Measurements from ENCODE around the gene EEF1G.
A peak's percentile ranks its signal among the peaks of the same experiment; 100 is the strongest.

Gene EEF1G

DNA sequence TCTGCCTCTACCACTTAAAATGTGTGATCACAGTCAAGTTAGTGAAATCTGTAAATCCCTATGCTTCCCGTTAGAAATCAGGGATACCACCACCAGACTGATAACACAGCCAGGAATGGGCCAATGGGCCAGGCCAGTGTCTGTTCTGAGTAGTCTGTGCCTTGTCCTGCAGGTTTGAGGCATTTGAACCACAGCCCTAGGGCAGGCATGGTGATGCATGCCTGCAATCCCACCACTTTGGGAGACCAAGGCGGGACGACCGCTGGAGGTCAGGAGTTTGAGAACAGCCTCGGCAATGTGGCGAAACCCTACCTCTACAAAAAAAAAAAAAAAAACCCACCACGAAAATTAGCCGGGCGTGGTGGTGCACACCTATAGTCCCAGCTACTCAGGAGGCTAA, 15.0 kb downstream of the EEF1G start (continued):
- TF ChIP-seq ZNF157 (tag by site-specific recombination; IDR thresholded peaks at IDR 0.05) (no peak), ZNF175 (tag by site-specific recombination; IDR thresholded peaks at IDR 0.05) (no peak)

DNA sequence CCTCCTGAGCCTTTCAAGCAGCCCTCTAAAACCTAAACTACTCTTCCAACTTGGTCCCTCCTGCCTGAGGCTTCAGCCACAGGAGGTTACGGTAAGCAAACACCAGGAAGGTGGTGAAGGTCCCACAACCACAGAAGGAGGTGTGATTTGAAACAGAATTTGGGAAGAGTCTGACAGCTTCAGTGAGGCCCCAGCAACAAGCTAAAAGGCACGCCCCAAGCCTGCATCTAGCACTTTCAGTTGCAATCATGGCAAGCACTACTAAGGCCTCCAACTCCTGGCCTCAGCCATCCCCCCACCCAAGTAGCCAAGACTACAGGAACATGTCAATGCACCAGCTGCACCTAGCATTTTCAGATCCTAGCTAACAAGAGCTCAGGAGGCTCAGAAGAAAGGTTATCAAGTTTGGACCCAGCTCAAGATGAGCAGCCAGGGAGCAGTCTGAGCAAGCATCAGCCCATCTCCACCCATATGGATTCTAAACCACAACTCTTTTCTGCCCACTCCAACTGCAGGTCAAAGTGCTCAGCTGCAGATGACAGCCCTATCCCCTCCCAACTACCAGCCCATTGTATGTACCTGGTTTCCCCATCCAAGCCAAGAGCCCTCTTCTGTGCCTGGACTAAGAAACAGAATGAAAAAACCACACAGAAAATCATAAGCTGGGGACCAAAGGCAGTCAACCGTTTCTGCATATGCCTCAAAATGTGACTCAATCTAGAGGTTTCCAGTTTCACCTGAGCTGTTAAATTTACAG, 16.6 kb downstream of the EEF1G start:
- H3K4me3 ChIP-seq (ENCODE audit: low read depth, low read length), result no peak overlapping the region
- peaks cover 9 to 54% of the 10 kb centered on the region in 2 experiments; a peak in 2 of 3 replicates for H3K36me3 ChIP-seq (ENCODE audit: control insufficient read depth in 2 of 2, insufficient read depth in 1 of 2, low read length in 2 of 2)
- peak overlapping the region; percentile 53; the same call in 1 of the 2 replicates for H3K27ac ChIP-seq (ENCODE audit: extremely low read depth, low read depth, low read length)
- POLR2A ChIA-PET, result interaction anchor here (0.6 to 5.7 kb wide), 10 partner anchors 9 to 330 kb away, joined by 3 to 53 read pairs (median 6); partner anchors contain the start of genes AHNAK, EEF1G and TUT1
- peaks cover 6% of the 10 kb centered on the region; the same call in 1 of the 2 replicates for H3K4me1 ChIP-seq (ENCODE audit: control insufficient read depth, insufficient read depth, low read length)
- TF ChIP-seq, protein P1, sequence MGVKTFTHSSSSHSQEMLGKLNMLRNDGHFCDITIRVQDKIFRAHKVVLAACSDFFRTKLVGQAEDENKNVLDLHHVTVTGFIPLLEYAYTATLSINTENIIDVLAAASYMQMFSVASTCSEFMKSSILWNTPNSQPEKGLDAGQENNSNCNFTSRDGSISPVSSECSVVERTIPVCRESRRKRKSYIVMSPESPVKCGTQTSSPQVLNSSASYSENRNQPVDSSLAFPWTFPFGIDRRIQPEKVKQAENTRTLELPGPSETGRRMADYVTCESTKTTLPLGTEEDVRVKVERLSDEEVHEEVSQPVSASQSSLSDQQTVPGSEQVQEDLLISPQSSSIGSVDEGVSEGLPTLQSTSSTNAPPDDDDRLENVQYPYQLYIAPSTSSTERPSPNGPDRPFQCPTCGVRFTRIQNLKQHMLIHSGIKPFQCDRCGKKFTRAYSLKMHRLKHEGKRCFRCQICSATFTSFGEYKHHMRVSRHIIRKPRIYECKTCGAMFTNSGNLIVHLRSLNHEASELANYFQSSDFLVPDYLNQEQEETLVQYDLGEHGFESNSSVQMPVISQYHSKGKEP (tag by site-specific recombination; IDR thresholded peaks at IDR 0.05), result 0 out of 2 replicates have a peak, but pooled peaks have one; percentile 53
- peak; percentile 20; the same call in 1 of the 2 replicates for TF ChIP-seq ZNF600 (tag by site-specific recombination; IDR thresholded peaks at IDR 0.05)
- TF ChIP-seq ZNF248 (tag by site-specific recombination; IDR thresholded peaks at IDR 0.05), result no peak
- no peak for TF ChIP-seq ZNF623 (tag by site-specific recombination; IDR thresholded peaks at IDR 0.05)
- 0 out of 2 replicates have a peak, but pooled peaks have one; percentile 0 for TF ChIP-seq ZNF366 (tag by site-specific recombination; conservative IDR thresholded peaks at IDR 0.05)
- 0 out of 2 replicates have a peak, but pooled peaks have one; percentile 13 for TF ChIP-seq FEZF1 (tag by site-specific recombination; IDR thresholded peaks at IDR 0.05)
- 0 out of 2 replicates have a peak, but pooled peaks have one; percentile 7 for TF ChIP-seq IKZF3 (tag by site-specific recombination; IDR thresholded peaks at IDR 0.05)
- 0 out of 2 replicates have a peak, but pooled peaks have one; percentile 11 for TF ChIP-seq ZBTB8A (tag by site-specific recombination; IDR thresholded peaks at IDR 0.05)
- H3K9me3 ChIP-seq (ENCODE audit: control insufficient read depth, insufficient read depth, low read depth, low read length), result no peaks in the 10 kb centered on the region
- CTCF ChIA-PET, result interaction anchor here (0.6 to 5.2 kb wide), 7 partner anchors 13 to 179 kb away, joined by 3 to 80 read pairs (median 4); no protein-coding TSS in a partner anchor

DNA sequence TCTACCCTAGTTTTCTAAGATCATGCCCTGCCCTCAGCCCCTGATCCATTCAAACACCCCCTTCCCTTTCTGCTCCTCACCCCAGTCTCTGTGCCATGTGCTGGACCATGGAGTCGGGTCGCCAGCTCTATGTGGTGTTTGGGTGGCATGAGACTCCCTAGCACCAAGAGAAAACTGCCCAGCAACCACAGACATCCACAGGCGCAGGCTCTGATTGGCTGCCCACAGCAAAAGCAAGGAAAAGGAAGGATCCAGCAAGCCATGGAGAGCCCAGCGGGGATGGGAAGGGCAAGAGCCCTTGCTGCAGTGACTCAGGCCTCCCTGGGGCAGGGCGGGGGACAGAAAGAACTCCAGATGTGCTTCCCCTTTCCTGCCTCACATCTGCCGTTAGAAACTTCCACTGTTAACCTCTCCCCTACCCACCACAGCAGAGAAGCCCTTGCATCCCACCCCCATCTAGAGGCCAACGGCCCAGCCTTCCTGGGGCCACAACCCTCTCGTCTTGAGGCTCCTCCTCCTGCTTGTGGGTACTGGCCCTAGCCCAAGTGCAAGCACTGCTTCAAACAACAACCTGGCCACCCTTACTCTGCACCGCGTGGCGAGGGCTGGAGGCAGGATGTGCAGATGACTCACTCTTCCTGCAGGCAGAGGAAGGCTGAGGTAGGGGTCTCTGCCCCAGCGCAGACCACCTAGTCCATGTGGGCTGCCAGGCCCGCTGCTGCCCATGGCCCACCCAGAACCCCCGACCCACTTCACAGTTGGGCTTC, 17.4 kb downstream of the EEF1G start:
- POLR2A ChIA-PET, result interaction anchor here (0.7 to 5.7 kb wide), 9 partner anchors 10 to 132 kb away, joined by 3 to 53 read pairs (median 5); partner anchors contain the start of genes AHNAK, EEF1G and TUT1
- Histone ChIP-seq H3K4me1 (ENCODE audit: control insufficient read depth, insufficient read depth, low read length) (peaks cover 6% of the 10 kb centered on the region; the same call in 1 of the 2 replicates), H3K9me3 (ENCODE audit: control insufficient read depth, insufficient read depth, low read depth, low read length) (no peaks in the 10 kb centered on the region), H3K36me3 (ENCODE audit: control insufficient read depth in 2 of 2, insufficient read depth in 1 of 2, low read length in 2 of 2) (peaks cover 9 to 48% of the 10 kb centered on the region in 2 experiments; a peak in 2 of 3 replicates), H3K4me3 (ENCODE audit: low read depth, low read length) (no peak overlapping the region), H3K27ac (ENCODE audit: extremely low read depth, low read depth, low read length) (peak overlapping the region; percentile 53; the same call in 1 of the 2 replicates)
- CTCF ChIA-PET, result interaction anchor here (0.6 to 5.2 kb wide), 9 partner anchors 10 to 232 kb away, joined by 3 to 80 read pairs (median 8); no protein-coding TSS in a partner anchor
- TF ChIP-seq, protein P2, sequence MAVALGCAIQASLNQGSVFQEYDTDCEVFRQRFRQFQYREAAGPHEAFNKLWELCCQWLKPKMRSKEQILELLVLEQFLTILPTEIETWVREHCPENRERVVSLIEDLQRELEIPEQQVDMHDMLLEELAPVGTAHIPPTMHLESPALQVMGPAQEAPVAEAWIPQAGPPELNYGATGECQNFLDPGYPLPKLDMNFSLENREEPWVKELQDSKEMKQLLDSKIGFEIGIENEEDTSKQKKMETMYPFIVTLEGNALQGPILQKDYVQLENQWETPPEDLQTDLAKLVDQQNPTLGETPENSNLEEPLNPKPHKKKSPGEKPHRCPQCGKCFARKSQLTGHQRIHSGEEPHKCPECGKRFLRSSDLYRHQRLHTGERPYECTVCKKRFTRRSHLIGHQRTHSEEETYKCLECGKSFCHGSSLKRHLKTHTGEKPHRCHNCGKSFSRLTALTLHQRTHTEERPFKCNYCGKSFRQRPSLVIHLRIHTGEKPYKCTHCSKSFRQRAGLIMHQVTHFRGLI (tag by site-specific recombination; IDR thresholded peaks at IDR 0.05), result peak; percentile 68; the same call in 1 of the 2 replicates
- TF ChIP-seq ZNF76 (tag by site-specific recombination; IDR thresholded peaks at IDR 0.05; ENCODE audit: borderline replicate concordance, low read depth) (peak; percentile 51; the same call in 1 of the 2 replicates), TCF7L2 (IDR thresholded peaks at IDR 0.05; ENCODE audit: borderline replicate concordance, low read depth, low read length) (no peak), ZNF626 (tag by site-specific recombination; IDR thresholded peaks at IDR 0.05) (no peak), ZNF366 (tag by site-specific recombination; conservative IDR thresholded peaks at IDR 0.05) (peak; percentile 78), ZBTB17 (tag by site-specific recombination; IDR thresholded peaks at IDR 0.05) (peak; percentile 71), OVOL3 (tag by site-specific recombination; IDR thresholded peaks at IDR 0.05) (no peak), GLIS1 (tag by site-specific recombination; IDR thresholded peaks at IDR 0.05) (peak; percentile 62), ZNF561 (tag by site-specific recombination; IDR thresholded peaks at IDR 0.05; ENCODE audit: borderline replicate concordance) (no peak; the same call in 1 of the 2 replicates), KLF16 (tag by site-specific recombination; IDR thresholded peaks at IDR 0.05) (no peak)
- TF ChIP-seq, protein P3, sequence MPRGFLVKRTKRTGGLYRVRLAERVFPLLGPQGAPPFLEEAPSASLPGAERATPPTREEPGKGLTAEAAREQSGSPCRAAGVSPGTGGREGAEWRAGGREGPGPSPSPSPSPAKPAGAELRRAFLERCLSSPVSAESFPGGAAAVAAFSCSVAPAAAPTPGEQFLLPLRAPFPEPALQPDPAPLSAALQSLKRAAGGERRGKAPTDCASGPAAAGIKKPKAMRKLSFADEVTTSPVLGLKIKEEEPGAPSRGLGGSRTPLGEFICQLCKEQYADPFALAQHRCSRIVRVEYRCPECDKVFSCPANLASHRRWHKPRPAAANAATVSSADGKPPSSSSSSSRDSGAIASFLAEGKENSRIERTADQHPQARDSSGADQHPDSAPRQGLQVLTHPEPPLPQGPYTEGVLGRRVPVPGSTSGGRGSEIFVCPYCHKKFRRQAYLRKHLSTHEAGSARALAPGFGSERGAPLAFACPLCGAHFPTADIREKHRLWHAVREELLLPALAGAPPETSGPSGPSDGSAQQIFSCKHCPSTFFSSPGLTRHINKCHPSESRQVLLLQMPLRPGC (tag by site-specific recombination; IDR thresholded peaks at IDR 0.05), result no peak
- TF ChIP-seq, protein P4, sequence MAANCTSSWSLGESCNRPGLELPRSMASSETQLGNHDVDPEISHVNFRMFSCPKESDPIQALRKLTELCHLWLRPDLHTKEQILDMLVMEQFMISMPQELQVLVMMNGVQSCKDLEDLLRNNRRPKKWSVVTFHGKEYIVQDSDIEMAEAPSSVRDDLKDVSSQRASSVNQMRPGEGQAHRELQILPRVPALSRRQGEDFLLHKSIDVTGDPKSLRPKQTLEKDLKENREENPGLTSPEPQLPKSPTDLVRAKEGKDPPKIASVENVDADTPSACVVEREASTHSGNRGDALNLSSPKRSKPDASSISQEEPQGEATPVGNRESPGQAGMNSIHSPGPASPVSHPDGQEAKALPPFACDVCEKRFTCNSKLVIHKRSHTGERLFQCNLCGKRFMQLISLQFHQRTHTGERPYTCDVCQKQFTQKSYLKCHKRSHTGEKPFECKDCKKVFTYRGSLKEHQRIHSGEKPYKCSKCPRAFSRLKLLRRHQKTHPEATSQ (tag by site-specific recombination; IDR thresholded peaks at IDR 0.05), result no peak
